Measurements from ENCODE around the gene VPS52.

Gene VPS52

DNA sequence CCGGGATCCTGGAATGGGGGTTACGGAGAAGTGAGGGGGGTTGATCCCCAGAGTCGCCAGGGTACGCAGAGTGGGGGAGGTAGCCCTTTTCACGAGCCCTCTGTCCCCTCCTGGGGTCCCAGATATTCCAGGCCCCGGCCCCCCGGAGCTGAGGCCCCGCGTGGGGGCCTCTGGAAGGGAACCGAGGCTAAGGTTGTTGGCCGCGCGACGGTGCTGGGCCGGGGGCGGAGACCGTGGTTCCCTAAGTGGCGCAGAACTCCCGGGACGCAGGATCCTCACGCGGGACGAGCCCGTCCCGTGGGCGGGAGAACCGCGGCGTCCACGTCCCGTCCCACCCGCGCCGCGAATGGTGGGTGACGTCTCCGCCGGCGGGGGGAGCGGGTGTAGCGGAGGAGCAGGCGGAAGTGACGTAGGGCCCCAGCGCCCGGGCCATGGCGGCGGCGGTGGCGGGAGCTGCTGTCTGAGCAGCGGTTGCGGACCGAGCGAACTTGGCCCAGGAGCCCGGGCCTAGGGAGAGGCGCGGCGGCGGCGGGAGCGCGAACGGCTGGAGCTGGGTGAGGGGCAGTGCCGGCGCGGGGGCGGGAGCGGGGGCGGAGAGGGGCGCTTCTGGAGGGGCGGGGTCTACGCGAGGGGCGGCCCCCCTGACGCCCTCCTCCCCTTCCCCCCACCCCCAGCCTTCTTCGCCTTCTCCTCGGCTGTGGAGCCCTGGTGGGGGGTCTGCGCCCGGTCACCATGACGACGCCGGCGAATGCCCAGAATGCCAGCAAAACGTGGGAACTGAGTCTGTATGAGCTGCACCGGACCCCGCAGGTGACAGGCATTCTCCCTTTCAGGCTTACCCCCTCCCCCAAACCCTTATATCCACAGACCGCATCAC lies 63.3 kb downstream of the VPS52 start, which contains the start of gene RING1:
RING1 (plus strand) TSS at position 410 of the 877 bp plus-strand sequence; CDS start at position 733, 323 bp downstream.
- peak in 1 of 2 experiments; percentile 12 for DNase-seq

DNA sequence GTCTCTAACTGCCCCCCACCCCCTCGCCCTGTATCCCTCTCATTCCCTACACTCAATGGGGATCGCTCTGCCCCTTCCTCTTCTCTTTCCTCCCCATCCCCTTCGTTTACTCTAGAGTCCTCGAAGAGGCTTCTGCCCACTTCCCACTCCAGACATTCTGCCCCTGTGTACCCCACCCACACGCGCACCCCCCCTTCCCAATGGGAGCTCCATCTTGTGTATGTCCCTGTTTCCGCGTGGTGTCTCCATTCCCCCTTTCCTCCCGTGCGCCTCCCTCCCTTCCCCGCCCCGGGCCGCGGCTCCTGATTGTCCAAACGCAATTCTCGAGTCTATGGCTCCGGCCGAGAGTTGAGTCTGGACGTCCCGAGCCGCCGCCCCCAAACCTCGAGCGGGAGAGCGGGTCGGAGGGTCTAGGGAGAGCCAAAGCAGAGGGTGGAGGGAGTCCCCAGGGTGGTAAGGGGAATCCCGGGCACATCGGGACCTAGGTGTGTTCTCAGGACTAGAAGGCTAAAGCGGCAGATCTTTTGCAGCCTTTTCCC lies 64.1 kb downstream of the VPS52 start:
- DNase-seq: no peak

DNA sequence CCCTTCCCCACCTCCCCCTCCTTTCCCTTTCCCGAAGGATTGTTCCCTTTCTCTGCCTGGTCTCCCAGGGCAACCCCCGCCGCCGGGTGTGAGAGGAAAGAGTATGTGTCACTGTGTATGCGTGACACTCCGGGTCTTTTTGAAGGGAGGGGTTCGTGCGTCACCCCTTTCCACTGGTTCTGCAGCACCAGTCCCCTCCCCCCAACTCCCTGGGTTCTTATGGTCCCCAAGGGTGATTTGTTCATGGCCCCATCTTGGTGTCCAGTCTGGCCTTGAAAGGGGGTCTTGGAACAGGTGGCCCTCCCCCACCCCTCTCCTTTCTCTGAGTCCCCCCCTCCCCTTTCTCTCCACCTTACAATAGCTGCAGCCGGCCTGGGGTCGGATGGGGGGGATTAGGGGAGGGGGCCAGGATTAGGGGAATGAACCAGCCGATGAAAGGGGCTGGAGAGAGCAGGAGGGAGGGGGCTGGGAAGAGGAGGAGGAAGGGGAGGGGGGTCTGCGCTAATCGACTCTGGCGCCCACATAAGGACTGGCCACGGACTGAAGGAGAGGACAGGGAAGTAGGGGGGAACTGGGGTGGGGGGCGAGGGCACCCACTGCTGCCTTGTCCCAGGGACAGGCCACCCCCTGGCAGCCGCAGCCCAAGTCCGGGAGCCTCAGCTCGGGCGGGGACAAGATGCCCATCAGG lies 64.7 kb downstream of the VPS52 start:
- no peak for DNase-seq

DNA sequence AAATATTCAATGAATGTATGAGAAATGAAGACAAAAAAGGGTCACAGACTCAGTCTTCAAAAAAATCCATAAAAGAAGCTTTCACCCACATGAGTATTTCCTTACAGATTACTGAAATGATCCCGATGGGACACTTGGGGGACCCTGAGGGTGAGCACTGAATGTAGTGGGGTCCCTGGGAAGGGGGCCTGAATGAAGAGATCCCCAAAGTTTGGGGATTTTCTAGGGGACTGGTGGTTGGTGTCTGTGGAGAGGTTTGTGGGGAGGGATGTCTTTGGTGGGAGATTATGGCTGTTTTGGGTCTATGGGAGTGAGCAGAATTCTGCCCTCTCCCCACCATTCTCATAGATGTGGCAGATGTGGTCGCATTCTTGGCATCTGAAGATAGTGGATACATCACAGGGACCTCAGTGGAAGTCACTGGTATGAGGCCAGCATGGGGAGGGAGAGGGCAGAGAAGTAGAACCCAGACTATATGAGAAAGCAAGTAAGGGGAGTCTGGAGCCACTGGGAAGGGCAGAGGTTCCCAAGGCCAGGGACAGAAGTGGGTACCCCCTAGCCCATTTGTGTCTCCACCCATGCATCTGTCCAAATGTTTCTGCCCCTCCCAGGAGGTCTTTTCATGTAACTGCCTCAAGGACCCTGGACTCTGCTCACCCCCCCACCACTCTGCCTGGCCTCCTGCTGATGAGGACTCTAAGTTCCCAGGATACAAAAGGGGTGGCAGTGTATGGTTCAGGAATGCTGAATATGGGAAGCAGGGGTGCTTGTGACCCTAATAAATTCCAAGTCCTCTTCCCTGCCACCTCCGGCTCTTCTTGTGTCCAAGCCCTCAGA lies 65.4 kb downstream of the VPS52 start:
- no peak for DNase-seq

DNA sequence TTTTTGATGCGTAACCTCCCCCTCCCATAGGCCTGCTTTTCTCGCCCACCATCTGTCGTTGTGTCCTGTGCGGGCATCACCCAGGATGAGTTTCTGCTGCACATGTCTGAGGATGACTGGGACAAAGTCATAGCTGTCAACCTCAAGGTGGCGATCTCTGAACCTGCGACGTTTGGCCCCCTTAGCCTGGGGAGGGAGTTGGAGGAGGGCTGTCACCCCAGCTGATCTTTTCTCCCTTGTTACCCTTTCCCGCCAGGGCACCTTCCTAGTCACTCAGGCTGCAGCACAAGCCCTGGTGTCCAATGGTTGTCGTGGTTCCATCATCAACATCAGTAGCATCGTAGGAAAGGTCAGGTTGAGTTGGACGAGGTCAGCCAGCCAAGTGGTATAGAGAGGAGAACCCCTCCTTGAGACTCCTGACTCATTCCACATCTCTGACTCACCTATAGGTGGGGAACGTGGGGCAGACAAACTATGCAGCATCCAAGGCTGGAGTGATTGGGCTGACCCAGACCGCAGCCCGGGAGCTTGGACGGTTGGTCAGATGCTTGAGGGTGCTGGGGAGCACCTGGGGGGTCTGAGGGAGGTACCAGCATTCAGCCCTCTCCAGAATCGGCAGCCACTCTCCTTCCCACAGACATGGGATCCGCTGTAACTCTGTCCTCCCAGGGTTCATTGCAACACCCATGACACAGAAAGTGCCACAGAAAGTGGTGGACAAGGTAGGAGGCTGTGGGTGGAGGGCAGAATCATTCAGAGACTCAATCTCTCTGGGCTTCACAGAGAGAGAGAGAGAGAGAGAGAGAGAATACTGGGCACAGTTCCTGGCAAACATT lies 66.3 kb downstream of the VPS52 start:
- no peak for DNase-seq

DNA sequence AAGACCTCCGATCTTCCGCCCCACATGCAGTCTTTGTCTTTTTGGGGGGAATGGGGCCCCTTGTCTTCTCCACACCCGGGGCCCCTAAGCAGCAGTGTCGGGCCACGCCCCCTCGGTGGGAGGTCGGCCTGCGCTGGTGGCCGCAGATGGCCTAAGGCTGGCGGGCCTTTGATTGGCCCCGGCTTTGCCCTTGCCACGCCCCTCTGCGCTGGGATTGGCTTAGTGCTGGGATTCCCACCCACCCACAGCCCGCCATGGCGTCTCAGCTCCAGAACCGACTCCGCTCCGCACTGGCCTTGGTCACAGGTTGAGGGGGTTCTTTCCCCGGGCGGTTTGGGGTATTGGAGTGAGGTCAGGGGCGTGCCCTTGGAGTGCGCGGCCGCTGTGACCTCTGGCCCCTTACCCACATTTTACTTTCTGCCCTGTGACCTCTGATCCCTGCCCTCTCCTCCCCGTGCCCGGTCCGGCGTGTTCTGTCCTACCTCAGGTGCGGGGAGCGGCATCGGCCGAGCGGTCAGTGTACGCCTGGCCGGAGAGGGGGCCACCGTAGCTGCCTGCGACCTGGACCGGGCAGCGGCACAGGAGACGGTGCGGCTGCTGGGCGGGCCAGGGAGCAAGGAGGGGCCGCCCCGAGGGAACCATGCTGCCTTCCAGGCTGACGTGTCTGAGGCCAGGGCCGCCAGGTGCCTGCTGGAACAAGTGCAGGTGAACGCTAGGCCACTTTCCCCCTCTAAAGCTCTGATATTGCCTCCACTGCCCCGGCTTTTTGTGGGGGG lies 67.1 kb downstream of the VPS52 start, which contains the start of gene HSD17B8:
HSD17B8 (plus strand) TSS at position 241 of the 776 bp plus-strand sequence; CDS start at position 255, 14 bp downstream.
- peak in 1 of 2 experiments; percentile 47 for DNase-seq

DNA sequence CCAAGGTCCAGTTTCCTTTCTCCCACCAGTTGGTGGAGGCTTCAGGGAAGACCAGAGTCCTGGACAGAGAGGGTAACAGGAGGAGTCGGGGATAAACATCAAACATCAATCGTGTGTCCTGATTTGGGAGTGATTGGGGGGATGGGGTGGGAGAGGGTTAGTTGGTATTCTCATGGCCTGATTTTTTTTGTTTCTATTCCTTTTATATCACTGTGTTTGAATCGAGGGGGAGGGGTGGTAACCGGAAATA lies 67.6 kb downstream of the VPS52 start:
- DNase-seq: no peak

DNA sequence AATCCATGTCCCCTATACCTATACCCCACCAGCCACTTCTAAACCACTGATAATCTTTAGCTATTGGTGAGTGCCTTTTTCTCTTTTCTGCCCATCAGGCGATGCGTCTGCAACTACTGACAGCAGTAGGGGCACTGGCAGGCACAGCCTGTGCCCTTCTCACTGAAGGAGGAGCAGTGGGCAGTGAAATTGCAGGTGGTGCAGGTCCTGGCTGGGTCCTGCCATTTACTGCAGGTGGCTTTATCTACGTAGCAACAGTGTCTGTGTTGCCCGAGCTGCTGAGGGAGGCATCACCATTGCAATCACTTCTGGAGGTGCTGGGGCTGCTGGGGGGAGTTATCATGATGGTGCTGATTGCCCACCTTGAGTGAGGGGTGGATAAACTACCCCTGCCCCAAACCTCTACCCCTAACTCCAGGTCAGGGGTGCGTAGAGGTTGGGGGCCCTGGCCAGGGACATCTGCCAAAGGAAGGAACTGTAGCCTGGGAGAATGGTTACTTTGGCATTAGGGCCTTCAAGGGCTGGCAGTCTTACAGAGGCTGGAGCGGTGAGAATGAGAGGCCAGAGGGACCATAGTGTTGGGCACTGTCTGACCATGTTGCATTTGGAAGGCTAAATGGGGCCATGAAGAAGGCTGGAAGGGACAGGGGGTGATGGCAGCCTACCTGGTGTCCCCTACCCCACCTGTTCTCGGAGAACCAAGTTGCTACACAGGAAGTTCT lies 68.1 kb downstream of the VPS52 start:
- DNase-seq: no peak

DNA sequence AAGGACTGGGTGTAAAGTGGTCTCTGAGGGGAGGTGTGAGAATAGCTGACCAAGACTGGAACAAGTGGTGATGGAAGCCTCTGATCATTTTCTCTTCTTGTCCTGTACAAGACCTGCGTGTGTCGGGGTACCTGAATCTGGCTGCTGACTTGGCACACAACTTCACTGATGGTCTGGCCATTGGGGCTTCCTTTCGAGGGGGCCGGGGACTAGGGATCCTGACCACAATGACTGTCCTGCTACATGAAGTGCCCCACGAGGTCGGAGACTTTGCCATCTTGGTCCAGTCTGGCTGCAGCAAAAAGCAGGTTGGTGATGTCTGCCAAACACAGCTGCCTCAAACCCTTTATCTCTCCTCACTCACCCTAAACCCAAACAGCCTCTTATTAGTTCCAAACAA lies 68.9 kb downstream of the VPS52 start:
- no peak for DNase-seq

DNA sequence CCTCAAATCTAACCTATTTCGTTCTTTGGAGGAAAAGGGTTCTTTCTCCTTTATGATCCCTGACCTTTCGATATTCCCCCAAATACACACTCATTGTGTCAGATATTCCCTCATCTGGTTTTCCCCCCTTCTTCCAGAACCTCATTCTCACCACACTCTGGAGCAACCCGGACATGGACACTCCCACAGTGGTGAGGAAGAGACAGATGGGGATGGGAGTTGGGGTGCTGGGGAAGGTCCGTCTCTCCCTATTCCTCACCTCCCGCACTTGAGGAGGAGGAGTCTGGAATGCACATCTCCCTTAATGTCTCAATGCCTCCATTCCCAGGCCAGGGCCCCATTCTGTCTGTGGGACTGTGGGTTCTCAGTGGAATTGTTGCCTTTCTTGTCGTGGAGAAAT lies 69.7 kb downstream of the VPS52 start:
- no peak for DNase-seq

DNA sequence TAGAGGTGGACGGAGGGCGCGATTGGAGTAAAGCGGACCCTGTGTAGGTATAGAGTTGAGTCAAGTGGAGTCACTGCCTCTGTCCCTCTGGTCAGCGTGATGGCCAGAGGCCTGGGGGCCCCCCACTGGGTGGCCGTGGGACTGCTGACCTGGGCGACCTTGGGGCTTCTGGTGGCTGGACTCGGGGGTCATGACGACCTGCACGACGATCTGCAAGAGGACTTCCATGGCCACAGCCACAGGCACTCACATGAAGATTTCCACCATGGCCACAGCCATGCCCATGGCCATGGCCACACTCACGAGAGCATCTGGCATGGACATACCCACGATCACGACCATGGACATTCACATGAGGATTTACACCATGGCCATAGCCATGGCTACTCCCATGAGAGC lies 70.5 kb downstream of the VPS52 start:
- no peak for DNase-seq
